K562 (cell line): ENCODE measurements around the gene OPTN. TPM values are rescaled to one million over a fixed set of nuclear protein-coding genes. Genes with fewer than 3 reads are reported as not detected.

Experiments used
- ATAC-seq: fragments of 200-7000 bp; cut with Tn5 transposase; 3 replicates; pipeline ENCODE4 v1.9.1; 2020; ENCODE audit warnings: moderate library complexity
- BruUV-seq: library from RNA; stranded (reverse); fragments of 400-500 nt; replicated peaks from 2 replicates; lab custom pipeline; 2021; lab: Mats Ljungman, UMichigan
- CTCF ChIA-PET: fragments of 300-600 bp; formaldehyde crosslinking; extraction: SDS; loops from one replicate; lab custom pipeline; 2021; ENCODE audit warnings: low intra/inter-chr PET ratio; lab: Yijun Ruan, JAX
- POLR2A ChIA-PET: fragments of 300-600, 350-650 bp; sonication (Branson Sonifier 250); formaldehyde crosslinking; extraction: SDS; loops from one replicate; lab custom pipeline; 2021; ENCODE audit warnings: antibody characterized with exemption, inconsistent platforms; lab: Yijun Ruan, JAX
- DNase-seq, 4 experiments: peaks; one replicate each; pipeline versions ENCODE4 v3.0.0 to v3.0.0-alpha.2; 2011 to 2018; ENCODE audit warnings: low spot score in 3 of 4, mixed read lengths in 3 of 4; ENCODE audit errors: extremely low read depth in 1 of 4
- FAIRE-seq: peaks from 2 replicates; lab custom pipeline; 2011; peaks lifted over from hg19 to GRCh38; lab: Jason Lieb, UNC
- H2AFZ ChIP-seq: 2 replicates; pipeline ENCODE4 v1.6.0; 2011; ENCODE audit warnings: low read depth, low read length, control low read depth, inconsistent platforms
- H3K27ac ChIP-seq: fragments of 200-600 bp; 3 replicates; pipeline ENCODE4 v1.8.0; 2011; ENCODE audit warnings: low read depth, mild to moderate bottlenecking, control low read depth, inconsistent platforms, low read length, moderate library complexity, mixed read lengths; ENCODE audit errors: extremely low read depth
- H3K27me3 ChIP-seq, 2 experiments: fragments of 300-600 bp in 1 of 2; 2 replicates in 1 of 2; 3 replicates in 1 of 2; pipeline versions ENCODE4 v1.6.0 to v1.8.0; 2011; ENCODE audit warnings: inconsistent platforms in 2 of 2, low read length in 2 of 2, mild to moderate bottlenecking in 1 of 2, mixed read lengths in 1 of 2, moderate library complexity in 1 of 2; ENCODE audit not compliant: control insufficient read depth in 2 of 2, insufficient read depth in 2 of 2
- H3K36me3 ChIP-seq: fragments of 300-600 bp; 3 replicates; pipeline ENCODE4 v1.8.0; 2011; ENCODE audit warnings: mild to moderate bottlenecking, low read length, inconsistent platforms; ENCODE audit not compliant: control insufficient read depth, insufficient read depth
- H3K4me1 ChIP-seq, 2 experiments: fragments of 200-600 bp in 1 of 2; replicated peaks in 1 of 2; 2 replicates in 1 of 2; 3 replicates in 1 of 2; pipeline versions ENCODE4 v1.5.1 to v1.8.0; 2011; ENCODE audit warnings: inconsistent platforms in 2 of 2, low read length in 2 of 2, mild to moderate bottlenecking in 1 of 2, mixed read lengths in 1 of 2, moderate library complexity in 1 of 2; ENCODE audit not compliant: control insufficient read depth in 2 of 2, insufficient read depth in 2 of 2
- H3K4me2 ChIP-seq: 2 replicates; pipeline ENCODE4 v1.6.1; 2011; ENCODE audit warnings: low read length, control low read depth, inconsistent platforms, mixed read lengths; ENCODE audit not compliant: insufficient read depth
- H3K4me3 ChIP-seq: fragments of 200-600 bp; sonication (generic), shearing (Covaris generic); 2 replicates; pipeline ENCODE4 v1.5.1; 2016; ENCODE audit warnings: control low read depth, inconsistent platforms
- H3K79me2 ChIP-seq: fragments of 200-600 bp; 3 replicates; pipeline ENCODE4 v1.8.0; 2011; ENCODE audit warnings: low read length, inconsistent platforms; ENCODE audit not compliant: control insufficient read depth, insufficient read depth
- H3K9ac ChIP-seq, 2 experiments: 2 replicates each; pipeline versions ENCODE4 v1.6.0 to v1.6.1; 2011; ENCODE audit warnings: low read depth in 2 of 2, low read length in 2 of 2, control low read depth in 1 of 2, inconsistent platforms in 1 of 2, mild to moderate bottlenecking in 1 of 2, mixed read lengths in 1 of 2; ENCODE audit not compliant: insufficient read depth in 1 of 2
- H3K9me1 ChIP-seq: one replicate; pipeline ENCODE4 v1.6.0; 2011; ENCODE audit warnings: inconsistent platforms, mild to moderate bottlenecking, low read length, moderate library complexity; ENCODE audit not compliant: control insufficient read depth, insufficient read depth
- H3K9me3 ChIP-seq: replicated peaks from 2 replicates; pipeline ENCODE4 v1.5.1; 2011; ENCODE audit warnings: low read depth, low read length, inconsistent platforms; ENCODE audit not compliant: control insufficient read depth, insufficient read depth
- H4K20me1 ChIP-seq: replicated peaks from 2 replicates; pipeline ENCODE4 v1.6.1; 2011; ENCODE audit warnings: low read length, inconsistent platforms, mixed read lengths; ENCODE audit not compliant: control insufficient read depth, insufficient read depth
- HMBOX1 ChIP-seq: sonication (generic); IDR thresholded peaks from 2 replicates; pipeline ENCODE4 v1.6.1; 2016
- KDM2B ChIP-seq: fragments of 250-450 bp; sonication (Bioruptor Pico); IDR thresholded peaks from 2 replicates; pipeline ENCODE4 v1.8.0; 2021; ENCODE audit warnings: mild to moderate bottlenecking, moderate library complexity
- SIN3B ChIP-seq: fragments of 450-650 bp; IDR thresholded peaks from 2 replicates; pipeline ENCODE4 v1.6.1; 2017; ENCODE audit warnings: low read depth, mild to moderate bottlenecking, moderate library complexity
- TCF7 ChIP-seq: sonication (generic); IDR thresholded peaks from 2 replicates; pipeline ENCODE4 v1.6.1; 2016; ENCODE audit warnings: antibody characterized with exemption, borderline replicate concordance
- ZKSCAN3 ChIP-seq: fragments of 250-450 bp; sonication (Bioruptor Pico); IDR thresholded peaks from 2 replicates; pipeline ENCODE4 v1.4.0; 2020
- ZNF324 ChIP-seq: fragments of 250-450 bp; sonication (Bioruptor Pico); IDR thresholded peaks from 2 replicates; pipeline ENCODE4 v1.4.0; 2020; ENCODE audit warnings: mild to moderate bottlenecking
- ZNF778 ChIP-seq: fragments of 450-650 bp; formaldehyde crosslinking; IDR thresholded peaks from 2 replicates; pipeline ENCODE4 v1.4.0; 2020; ENCODE audit warnings: mild to moderate bottlenecking, moderate library complexity
- WGBS: fragments of 100-300 bp; shearing (Covaris generic); methylation state at CpG from one replicate; pipeline ENCODE4 v1.1.6; 2016; ENCODE audit warnings: low coverage, mixed read lengths; ENCODE audit not compliant: insufficient coverage; ENCODE audit errors: missing lambda C conversion rate; 5-methylcytosine and 5-hydroxymethylcytosine counted together
- in situ Hi-C: fragments of 300-500 bp; cut with MboI; formaldehyde crosslinking; loops from 4 replicates; pipeline ENCODE4 v1.15.0; 2018; ENCODE audit warnings: inconsistent platforms, mixed read lengths
- intact Hi-C: fragments of 100-400 bp; cut with micrococcal nuclease; formaldehyde crosslinking; loops from 2 replicates; pipeline ENCODE4 v1.14.2; 2022
- polyA plus RNA-seq, 8 experiments: library from polyadenylated mRNA; depleted of rRNA in 4 of 8; stranded (reverse) in 5 of 8; unstranded in 3 of 8; fragments of >200 nt; fragmentation: Nextera tagmentation in 2 of 8; fragmentation: Illumina TruSeq in 1 of 8; extraction: Ambion mirVana in 2 of 8; extraction: Trizol in 1 of 8; gene quantifications; 2 replicates each; pipeline versions ENCODE4 v1.2.1 to v1.2.3, GENCODE V29; 2011 to 2014; ENCODE audit warnings: inconsistent platforms in 1 of 8, missing spikeins in 1 of 8
- total RNA-seq, 7 experiments: library from RNA; depleted of rRNA in 6 of 7; stranded (reverse); fragments of >200 nt in 6 of 7; fragmentation: Illumina TruSeq in 2 of 7; extraction: Trizol in 2 of 7; gene quantifications; 2 replicates each; pipeline versions ENCODE4 v1.2.1 to v1.2.3, GENCODE V29; 2011 to 2021; ENCODE audit warnings: low replicate concordance in 1 of 7
- TF ChIP-seq, protein P1 (sequence below), 2 experiments: fragments of 450-650 bp in 1 of 2; sonication (generic) in 1 of 2; formaldehyde crosslinking in 1 of 2; IDR thresholded peaks; 2 replicates each; pipeline versions ENCODE4 v1.7.1 to v1.9.0; 2016 to 2022; ENCODE audit warnings: inconsistent platforms in 1 of 2, mild to moderate bottlenecking in 1 of 2, missing genetic modification reagents in 1 of 2

The OPTN gene
- total and polyA plus RNA-seq, 9 of the 15 experiments (the other 6 are each of a cell fraction or from before 2014, with no cell fraction given) = 2.2 to 6.8 (median 5.0) TPM

GRCh38 chr10:13054844-13055243 lies 45.1 kb upstream of the OPTN start:
- Histone ChIP-seq H3K27me3 (peaks cover 9 to 26% of the 10 kb centered on the region in 2 experiments; a peak in 4 of 5 replicates), H3K36me3 (no peaks in the 10 kb centered on the region), H3K4me1 (no peaks in the 10 kb centered on the region), H3K9me3 (no peaks in the 10 kb centered on the region), H3K9ac (no peak overlapping the region), H3K79me2 (no peaks in the 10 kb centered on the region), H3K4me2 (no peak overlapping the region), H4K20me1 (no peaks in the 10 kb centered on the region), H3K27ac (no peak overlapping the region), H2AFZ (no peak overlapping the region), H3K4me3 (no peak overlapping the region)
- ATAC-seq (no peak), FAIRE-seq (no peak)
- intact Hi-C loops (no loop called here), in situ Hi-C loops (no loop called here)
- ChIA-PET CTCF (no interaction called here), POLR2A (interaction anchor here (1.2 kb wide), 1 partner anchor 19 kb away, joined by 3 read pairs; no protein-coding TSS in a partner anchor)
- WGBS = 3% methylated on average over 4 of the region's 4 CpGs
- no TSS peak for BruUV-seq
- TF ChIP-seq SIN3B (no peak), ZNF778 (CRISPR knock-in tag) (no peak), HMBOX1 (no peak), KDM2B (CRISPR knock-in tag) (no peak), TCF7 (no peak), ZNF324 (CRISPR knock-in tag) (no peak), ZKSCAN3 (CRISPR knock-in tag) (no peak)
- TF ChIP-seq, protein P1, sequence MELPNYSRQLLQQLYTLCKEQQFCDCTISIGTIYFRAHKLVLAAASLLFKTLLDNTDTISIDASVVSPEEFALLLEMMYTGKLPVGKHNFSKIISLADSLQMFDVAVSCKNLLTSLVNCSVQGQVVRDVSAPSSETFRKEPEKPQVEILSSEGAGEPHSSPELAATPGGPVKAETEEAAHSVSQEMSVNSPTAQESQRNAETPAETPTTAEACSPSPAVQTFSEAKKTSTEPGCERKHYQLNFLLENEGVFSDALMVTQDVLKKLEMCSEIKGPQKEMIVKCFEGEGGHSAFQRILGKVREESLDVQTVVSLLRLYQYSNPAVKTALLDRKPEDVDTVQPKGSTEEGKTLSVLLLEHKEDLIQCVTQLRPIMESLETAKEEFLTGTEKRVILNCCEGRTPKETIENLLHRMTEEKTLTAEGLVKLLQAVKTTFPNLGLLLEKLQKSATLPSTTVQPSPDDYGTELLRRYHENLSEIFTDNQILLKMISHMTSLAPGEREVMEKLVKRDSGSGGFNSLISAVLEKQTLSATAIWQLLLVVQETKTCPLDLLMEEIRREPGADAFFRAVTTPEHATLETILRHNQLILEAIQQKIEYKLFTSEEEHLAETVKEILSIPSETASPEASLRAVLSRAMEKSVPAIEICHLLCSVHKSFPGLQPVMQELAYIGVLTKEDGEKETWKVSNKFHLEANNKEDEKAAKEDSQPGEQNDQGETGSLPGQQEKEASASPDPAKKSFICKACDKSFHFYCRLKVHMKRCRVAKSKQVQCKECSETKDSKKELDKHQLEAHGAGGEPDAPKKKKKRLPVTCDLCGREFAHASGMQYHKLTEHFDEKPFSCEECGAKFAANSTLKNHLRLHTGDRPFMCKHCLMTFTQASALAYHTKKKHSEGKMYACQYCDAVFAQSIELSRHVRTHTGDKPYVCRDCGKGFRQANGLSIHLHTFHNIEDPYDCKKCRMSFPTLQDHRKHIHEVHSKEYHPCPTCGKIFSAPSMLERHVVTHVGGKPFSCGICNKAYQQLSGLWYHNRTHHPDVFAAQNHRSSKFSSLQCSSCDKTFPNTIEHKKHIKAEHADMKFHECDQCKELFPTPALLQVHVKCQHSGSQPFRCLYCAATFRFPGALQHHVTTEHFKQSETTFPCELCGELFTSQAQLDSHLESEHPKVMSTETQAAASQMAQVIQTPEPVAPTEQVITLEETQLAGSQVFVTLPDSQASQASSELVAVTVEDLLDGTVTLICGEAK (IDR thresholded peaks at IDR 0.05) = no peak
- TF ChIP-seq, protein P1 (CRISPR knock-in tag; IDR thresholded peaks at IDR 0.05) = no peak
- TF ChIP-seq, all 486 proteins: peak for 0
- no peaks in the 10 kb centered on the region for H3K9me1 ChIP-seq
- no peak for DNase-seq
